NCI-H146 treated with DMSO at 0.1 percent for 48 hours (cell line): Measurements from ENCODE around the gene HSPD1.
"Not testable (repeated sequence)": the region's sequence is repeated elsewhere in the genome, so short reads cannot be mapped to it uniquely, and the experiment has no call there.

Source experiments
- DNase-seq: peaks from one replicate; lab custom pipeline; 2025; ENCODE audit not compliant: unreplicated experiment; lab: John Stamatoyannopoulos, UW

Gene HSPD1

DNA sequence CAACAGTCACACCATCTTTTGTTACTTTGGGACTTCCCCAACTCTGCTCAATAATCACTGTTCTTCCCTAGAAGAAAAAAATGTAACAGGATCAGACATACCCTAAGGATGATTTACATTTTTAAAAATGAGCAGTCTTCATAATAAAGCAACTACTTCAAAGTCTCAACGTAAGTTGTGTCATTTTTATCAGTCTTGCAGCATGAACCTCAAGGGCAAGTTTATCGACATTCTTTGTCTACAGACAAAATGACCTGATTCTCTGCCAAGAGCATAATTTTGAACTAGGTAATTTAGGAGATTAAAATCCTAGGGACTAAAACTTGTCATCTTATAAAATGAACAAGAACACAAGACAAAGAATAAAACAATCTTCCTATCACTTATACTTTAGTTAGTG is 2.3 kb downstream of the HSPD1 start:
- no peak for DNase-seq

GRCh38 chr2:197496695-197497094 is 2.9 kb downstream of the HSPD1 start:
- no peak for DNase-seq

GRCh38 chr2:197495433-197496134 is 4.1 kb downstream of the HSPD1 start:
- no peak for DNase-seq

- no peak for DNase-seq
Observed at GRCh38 chr2:197487385-197487784, 12.3 kb downstream of the HSPD1 start.

GRCh38 chr2:197486175-197486574 is 13.5 kb downstream of the HSPD1 start:
- DNase-seq = no peak

GRCh38 chr2:197484248-197484647 is 15.4 kb downstream of the HSPD1 start:
- not testable (repeated sequence) for DNase-seq

DNA sequence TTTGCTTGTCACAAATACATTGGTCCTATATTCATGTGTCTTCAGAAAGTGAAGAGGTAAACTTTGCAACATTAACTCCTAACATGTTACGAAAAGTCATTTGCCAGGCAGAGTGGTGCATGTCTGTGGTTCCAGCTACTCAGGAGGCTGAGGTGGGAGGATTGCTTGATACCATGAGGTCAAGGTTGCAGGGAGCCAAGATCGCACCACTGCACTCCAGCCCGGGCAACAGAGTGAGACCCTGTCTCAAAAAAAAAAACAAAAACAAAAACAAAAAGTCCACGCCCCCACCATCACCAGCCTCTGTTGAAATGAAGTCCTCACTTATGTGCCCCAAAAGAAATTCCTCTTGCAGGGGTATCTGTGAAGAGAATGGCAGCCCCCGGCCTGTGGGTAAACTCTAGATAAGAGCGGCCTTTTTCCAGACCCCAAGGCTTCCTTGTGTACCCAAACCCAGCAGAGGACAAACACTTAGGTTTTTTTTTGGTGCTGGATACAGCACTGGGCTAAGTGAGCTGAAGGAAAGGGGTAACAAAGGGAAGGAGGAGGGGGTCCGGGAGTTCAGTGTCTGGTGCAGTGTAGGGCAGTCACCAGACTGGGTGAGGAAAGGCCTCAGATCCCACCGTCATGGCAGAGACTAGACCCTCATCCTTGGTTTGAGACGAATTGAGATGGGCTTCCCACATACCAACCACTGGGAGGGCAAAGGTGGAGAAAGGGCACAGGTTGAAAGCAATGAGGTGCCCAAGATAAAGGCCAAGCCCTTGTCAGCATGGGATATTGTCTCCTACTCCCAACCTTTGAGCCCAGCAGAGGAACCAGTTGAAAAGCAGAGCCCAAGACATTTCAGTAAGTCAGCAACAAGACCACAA is 19.2 kb downstream of the HSPD1 start:
- DNase-seq = no peak

DNA sequence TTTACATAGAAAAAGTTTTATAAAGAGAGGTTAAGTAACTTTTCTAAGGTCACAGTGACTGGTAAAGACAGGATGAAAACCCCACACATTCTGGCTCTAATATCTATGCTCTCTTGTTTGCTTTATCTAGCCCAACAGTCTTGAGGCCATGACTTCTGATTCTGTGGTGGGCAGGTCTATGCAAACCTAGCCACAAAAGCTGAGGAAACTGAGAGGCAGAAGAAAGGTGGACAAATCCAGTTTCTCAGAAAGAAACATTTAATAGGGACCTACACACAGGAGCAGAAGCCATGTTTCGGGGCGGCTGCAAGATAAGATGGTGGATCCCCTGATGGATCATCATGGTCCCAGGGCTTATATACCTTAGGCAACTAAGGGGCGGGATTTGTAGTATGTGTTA is 21.8 kb downstream of the HSPD1 start:
- no peak for DNase-seq

DNA sequence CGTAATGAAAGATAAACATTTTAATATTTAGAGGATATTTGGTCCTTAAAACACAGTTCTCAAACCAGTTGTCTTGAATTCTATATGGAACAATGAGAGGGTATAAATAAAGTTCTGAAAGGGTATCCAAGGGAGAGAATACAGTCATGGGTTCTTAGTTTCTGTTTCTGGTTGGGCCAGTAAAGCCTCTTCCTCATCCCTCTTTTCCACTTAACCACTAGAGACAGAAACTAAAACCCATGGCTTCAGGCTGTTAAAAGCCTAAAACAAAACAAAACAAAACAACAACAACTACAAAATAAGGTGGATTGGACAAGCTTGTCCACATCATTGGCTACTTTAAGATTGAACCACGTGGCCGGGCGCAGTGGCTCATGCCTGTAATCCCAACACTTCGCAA is 27.5 kb downstream of the HSPD1 start:
- no peak for DNase-seq

GRCh38 chr2:197464175-197464574 is 35.5 kb downstream of the HSPD1 start:
- DNase-seq = no peak

- no peak for DNase-seq
Observed at GRCh38 chr2:197461057-197461456, 38.6 kb downstream of the HSPD1 start.

- DNase-seq = no peak
Observed at GRCh38 chr2:197460649-197461048, 39.0 kb downstream of the HSPD1 start.

GRCh38 chr2:197455428-197455827 is 44.2 kb downstream of the HSPD1 start:
- no peak for DNase-seq

DNA sequence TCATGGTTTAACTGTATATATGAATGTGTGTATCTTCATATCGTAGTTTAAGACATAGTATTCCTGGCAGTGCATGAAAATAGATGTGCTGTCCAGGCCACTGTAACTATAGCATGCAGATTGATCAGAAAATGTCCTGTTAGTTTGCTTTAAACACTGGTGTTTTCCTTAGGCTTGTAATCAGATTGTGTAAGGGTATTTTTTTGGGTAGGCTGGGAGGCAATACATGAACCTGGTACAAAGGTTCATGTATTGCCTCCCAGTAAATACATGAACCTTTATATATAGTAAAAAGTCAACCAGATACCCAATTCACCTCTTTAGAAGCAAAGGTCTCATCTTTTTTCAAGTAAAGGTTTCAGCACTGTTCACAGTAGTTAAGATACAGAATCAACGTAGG is 44.7 kb downstream of the HSPD1 start:
- DNase-seq = no peak

GRCh38 chr2:197453914-197454398 is 45.7 kb downstream of the HSPD1 start:
- DNase-seq = peak; percentile 12

DNA sequence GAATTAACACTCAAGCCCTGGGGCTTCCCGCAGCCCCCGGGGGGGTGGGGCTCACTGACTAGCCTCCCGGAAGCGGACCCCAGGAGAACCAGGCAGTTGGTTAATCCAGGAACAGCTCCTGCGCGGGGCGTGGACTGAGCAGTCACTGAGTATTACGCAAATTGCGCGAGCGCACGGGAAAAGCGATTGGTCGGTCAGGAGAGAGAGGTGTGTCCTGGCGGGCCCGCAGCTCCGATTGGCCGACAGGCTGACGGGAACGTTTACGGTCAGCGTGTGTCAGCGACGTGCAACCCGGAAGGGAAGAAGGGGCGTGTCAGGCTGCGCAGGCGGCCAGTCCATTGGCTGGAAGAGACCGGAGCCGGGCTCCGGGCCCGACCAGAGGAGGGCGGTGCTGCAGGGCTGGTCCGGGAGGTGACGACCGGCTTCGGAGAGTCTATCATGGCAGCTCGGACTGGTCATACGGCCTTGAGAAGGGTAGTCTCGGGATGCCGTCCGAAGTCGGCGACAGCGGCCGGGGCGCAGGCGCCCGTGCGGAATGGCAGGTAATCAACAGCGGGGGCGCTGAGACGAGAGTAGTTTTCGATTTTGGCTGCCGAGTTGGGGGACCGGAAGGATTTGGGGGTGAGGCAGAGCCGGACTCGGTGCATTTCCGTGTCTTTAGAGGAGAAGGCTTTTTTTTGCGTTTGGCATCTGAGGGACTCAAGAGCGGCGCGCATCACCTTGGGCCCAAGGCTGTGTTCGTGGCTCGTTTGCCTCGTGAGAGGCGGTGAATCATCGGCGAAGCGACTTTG is 46.3 kb downstream of the HSPD1 start, which contains the start of gene COQ10B:
COQ10B (plus strand) TSS at position 430 of the 791 bp plus-strand sequence; CDS start at position 439, 9 bp downstream.
- DNase-seq = peak; percentile 94

DNA sequence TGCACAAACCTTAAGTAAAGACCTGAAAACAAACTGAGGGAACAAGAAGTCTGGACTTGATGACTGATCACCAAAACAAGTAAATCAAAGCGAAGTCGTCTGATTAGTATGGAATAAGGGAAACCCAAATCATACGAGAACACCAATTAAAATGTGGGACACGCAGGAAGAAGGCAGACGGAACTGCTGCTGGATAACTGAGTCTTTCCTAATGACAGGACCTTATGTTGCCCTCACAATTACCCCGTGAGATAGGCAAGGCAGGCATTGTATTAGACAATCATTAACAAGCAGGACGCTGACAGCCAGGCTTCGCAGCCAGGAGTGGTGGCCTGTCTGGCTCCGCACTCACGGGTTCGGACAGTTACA is 46.9 kb downstream of the HSPD1 start:
- DNase-seq = peak; percentile 48

- DNase-seq = not testable (repeated sequence)
Observed at GRCh38 chr2:197450935-197451358, 48.7 kb downstream of the HSPD1 start.

DNA sequence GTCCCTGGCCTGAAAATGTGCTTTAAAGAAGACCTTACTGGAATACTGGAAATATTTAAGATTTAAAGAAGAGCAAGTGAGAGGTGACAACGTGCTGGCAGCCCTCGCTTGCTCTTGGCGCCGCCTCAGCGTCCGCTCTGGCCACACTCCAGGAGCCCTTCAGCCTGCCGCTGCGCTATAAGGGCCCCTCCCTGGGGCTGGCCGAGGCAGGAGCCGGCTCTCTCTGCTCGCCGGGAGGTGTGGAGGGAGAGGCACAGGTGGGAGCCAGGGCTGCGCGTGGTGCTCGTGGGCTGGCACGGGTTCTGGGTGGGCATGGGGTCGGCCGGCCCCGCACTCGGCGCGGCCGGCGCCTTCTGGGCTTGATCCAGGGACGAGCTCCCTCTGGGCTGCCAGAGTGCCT is 49.2 kb downstream of the HSPD1 start:
- no peak for DNase-seq

DNA sequence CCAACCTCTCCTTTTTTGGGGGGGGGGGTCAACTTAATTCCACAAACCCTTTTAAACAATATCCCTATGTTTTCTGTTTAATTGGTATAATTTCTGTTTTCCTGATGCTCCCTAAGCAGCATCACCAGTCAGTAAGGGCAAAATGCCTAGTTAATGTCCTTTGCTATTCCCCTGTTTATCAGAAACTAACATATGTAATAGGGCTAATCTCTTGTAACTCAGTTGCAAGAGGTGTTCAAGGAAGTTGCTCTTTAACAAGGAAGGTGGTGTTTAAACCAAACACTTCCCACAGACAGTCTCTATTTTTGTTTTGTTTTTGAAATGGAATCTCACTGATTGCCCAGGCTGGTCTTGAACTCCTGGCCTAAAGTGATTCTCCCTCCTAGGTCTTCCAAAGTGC is 52.8 kb downstream of the HSPD1 start:
- DNase-seq = no peak

GRCh38 chr2:197445746-197446145 is 53.9 kb downstream of the HSPD1 start:
- no peak for DNase-seq
